HG03045 (cell line): ENCODE data around the gene TCEA3.

Source experiments
- ATAC-seq: cut with Tn5 transposase; IDR thresholded peaks from one replicate; pipeline ENCODE4 v1.9.1; 2021; ENCODE audit warnings: mild to moderate bottlenecking, moderate library complexity; ENCODE audit not compliant: unreplicated experiment

Gene TCEA3

DNA sequence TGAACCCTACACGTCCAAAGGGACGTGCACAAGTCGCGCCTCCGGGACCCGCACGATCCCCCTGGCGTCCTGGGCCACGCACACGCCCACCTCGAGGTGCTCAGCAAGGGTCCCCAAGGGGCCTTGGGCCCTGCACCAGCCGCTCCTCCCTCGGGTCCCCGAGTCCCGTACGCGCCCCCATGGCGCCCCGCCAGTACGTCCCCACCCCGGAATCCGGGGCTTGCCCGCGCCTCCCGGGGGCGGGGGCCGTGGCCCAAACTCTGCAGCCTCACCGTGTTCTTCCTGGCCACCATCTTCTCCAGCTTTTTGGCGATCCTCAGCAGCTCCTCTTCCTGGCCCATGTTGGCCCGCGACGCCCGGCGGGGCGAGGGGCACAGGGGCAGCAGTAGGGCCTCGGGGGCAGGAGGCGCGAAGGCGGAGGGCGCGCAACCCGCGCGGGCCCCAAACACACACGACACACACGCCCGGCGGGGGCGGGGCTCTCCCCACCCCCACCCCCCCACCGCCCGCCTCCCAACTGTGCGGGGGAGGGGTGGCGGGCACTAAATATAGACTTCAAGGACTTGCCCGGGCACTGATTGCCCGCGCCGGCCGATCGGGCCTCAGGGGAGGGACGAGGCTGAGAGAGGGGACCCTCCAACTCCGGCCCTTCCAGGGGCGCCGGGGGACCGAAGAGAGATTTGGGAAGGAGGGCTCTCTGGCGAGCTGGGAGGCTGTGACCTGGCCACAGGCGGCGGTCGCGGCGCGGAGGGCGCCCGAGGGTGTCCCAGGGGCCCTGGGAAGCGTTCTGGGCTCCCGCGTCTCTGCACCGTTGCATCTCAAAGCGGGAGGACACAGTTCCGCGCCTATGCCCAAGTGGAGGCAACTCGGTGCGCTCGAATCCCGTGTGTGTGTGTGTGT lies at the start of gene TCEA3:
Gene TCEA3 (minus strand): TSS at position 456 of the 900 bp plus-strand sequence. CDS start 115 bp downstream, at position 341.
- no peak for ATAC-seq

GRCh38 chr1:23473037-23473800 lies 48.7 kb upstream of the TCEA3 start:
- no peak for ATAC-seq

DNA sequence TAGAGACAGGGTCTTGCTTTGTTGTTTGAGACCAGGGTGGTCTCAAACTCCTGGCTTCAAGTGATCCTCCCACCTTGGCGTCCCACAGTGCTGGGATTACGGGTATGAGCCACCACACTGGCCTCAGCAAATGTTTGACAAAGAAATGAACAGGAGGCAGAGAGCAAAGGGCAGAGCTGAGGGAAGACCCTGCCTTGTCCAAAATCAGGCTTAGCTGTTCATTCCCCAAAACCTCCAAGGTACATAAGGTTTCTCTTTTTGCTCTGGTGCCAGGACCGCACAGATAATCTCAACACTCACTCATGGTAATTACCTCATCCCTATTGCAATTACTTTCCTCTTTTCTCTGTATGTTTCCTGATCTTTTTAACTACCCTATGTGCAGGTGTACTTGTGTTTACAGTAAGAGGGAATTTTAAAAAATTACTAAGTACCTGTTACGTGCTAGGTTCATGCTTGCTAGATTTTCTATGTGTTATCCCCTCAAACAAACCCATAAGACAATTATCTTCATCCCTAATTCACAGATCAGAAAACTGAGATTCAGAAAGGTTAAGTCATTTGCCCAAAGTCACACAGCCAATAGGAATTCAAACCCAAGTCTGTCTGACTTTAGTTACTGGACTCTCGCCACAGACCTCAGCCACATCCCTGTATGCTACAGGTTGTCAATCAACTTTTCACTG lies 47.9 kb upstream of the TCEA3 start:
- ATAC-seq, result no peak

- ATAC-seq, result no peak
Observed at GRCh38 chr1:23471473-23472075, 47.0 kb upstream of the TCEA3 start.

GRCh38 chr1:23470282-23471070 lies 45.9 kb upstream of the TCEA3 start:
- ATAC-seq, result no peak

- no peak for ATAC-seq
Observed at GRCh38 chr1:23469372-23469982, 44.9 kb upstream of the TCEA3 start.

GRCh38 chr1:23466423-23466989 lies 42.0 kb upstream of the TCEA3 start:
- no peak for ATAC-seq

DNA sequence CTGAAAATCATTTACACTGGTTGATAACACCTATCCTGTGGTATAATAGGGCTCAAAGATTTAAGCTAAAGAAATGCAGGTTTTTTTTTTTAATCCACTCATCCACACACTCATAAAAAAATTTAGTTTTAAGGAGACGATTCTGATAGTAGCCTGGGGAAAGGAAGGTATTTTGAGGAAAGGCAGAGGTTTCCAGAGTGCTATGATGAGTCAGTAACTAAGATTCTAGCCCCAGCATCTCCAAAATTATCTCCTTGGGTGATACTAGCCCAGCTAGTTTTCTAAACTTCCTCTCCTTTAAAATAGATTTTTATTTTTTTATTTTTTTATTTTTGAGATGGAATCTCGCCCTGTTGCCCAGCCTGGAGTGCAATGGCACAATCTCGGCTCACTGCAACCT lies 38.7 kb upstream of the TCEA3 start:
- no peak for ATAC-seq

DNA sequence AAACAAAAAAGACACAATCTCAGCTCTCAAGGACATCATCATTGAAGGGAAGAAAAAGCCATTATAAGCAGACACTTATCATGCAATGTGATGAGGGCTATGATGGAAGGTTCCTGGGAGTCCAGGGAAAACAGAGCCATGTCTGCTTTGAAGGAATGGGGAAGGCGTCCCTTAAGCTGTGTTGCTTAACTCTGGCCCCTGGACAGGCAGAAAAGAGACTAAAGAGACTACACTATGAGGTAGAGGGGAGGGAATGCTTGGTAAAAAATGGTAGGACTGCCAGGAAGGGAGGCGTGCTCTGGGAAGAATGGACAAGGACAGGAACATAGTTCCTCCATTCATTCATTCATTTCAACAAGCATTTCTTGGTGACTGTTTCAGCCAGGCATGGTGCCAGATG lies 38.2 kb upstream of the TCEA3 start:
- no peak for ATAC-seq

DNA sequence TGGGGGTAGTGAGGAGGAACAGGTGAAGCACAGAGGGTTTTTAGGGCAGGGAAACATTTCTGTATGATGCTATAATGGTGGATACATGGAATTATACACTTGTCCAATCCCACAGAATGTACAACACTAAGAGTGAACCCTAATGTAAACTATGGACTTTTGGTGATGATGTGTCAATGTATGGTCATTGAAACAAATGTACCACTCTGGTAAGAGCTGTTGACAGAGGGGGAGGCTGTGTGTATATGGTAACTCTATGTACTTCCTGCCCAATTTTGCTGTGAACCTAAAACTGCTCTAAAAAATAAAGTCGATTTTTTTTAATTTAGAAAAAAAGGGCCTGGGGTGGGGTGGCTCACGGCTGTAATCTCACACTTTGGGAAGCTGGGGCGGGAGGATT lies 36.5 kb upstream of the TCEA3 start:
- no peak for ATAC-seq

- ATAC-seq, result no peak
Observed at GRCh38 chr1:23460519-23460918, 36.0 kb upstream of the TCEA3 start.

DNA sequence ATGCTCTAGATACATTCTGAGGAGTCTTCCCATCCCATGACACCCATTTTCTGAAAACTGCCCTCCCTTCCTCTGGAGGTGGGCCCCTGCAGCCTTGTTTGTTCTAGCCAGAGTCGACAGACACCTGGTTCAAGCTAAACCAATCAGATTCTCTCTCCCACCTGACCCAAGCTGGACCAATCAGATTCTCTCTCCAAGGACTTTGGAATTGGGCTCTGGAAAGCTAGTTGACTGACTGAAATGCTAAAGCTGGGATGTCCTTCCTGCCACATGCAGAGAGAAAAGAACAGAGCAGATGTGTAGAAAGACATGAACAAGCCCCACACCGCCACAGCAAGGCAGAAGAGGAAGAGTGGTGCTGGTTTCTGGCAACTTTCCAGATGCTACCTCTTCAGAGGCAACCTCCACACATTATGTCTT lies 34.8 kb upstream of the TCEA3 start:
- no peak for ATAC-seq

GRCh38 chr1:23456226-23456625 lies 31.7 kb upstream of the TCEA3 start:
- ATAC-seq, result no peak

DNA sequence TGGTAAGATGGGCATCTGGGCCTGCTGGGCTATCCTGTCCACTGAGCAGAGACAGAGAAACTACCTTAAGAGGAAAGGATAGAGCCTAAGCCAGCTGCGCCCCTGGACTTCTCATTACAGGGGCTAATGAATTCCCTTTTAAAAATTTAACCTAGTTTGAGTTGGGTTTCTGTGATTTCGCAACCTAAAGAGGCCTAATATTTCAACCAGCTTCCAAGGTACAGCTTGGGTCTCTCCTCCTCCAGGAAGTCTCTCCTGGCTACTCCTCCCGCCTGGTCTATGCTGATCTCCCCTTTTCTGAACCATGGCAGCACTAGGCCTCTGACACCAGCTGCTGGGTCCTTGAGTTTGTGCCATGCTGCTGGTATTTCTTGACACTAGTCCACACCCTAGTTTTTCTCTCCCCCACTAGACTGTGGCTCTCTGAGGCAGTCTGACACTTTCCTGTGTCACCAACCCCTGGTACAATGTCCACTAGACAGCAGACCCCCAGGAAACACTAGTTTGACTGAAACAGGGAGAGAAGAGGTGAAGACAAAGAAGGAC lies 29.0 kb upstream of the TCEA3 start:
- no peak for ATAC-seq

DNA sequence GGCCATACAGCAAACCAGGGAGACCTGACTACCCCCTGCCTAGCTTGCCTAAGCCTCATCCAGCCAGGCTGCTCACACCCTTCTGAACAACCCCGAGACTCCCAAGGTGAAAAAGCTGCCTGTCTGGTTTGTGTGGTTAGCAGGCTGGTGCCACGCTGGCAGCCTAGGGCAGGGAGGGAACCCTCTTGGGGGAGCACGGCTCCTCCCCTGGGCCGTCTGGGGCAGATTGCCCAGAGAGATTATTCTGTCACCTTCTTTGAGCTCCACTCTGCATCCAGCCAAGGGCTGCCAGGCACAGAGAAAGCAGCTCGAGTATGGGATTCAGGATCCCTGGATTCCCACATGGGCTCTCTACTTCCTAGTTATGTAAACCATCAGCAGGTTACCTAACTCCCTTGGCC lies 27.5 kb upstream of the TCEA3 start:
- ATAC-seq, result no peak

GRCh38 chr1:23451441-23451840 lies 26.9 kb upstream of the TCEA3 start:
- ATAC-seq, result no peak

DNA sequence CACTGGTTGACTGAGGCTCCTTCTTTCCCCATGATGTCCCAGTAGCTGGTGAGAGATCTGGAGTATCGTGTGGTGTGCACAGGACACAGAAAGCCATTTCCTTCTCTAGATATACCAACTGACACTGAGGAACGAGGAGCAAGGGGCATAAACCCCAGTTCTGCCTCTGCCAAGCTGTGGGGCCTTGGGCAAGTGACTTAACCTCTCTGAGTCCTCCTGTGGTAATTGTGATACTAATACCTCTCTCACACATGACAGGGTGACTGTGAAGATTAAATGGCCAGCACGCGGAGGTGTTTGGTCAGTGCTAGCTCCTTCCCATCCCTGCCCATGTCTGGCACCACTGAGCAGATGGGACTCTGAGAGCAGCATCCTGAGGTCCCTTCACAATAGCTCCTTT lies 26.3 kb upstream of the TCEA3 start:
- ATAC-seq, result no peak

GRCh38 chr1:23449958-23450357 lies 25.4 kb upstream of the TCEA3 start:
- no peak for ATAC-seq

GRCh38 chr1:23449306-23449705 lies 24.8 kb upstream of the TCEA3 start:
- ATAC-seq, result no peak
